WTC11 (cell line): Measurements from ENCODE around the gene TRIM59.

ENCODE experiments used
- AR ChIP-seq: fragments of 250-450 bp; sonication (Bioruptor Pico); IDR thresholded peaks from 2 replicates; pipeline ENCODE4 v1.9.0; 2021; ENCODE audit warnings: mild to moderate bottlenecking
- CTCF ChIP-seq: fragments of 200-600 bp; IDR thresholded peaks from 2 replicates; pipeline ENCODE4 v1.8.0; 2022; ENCODE audit warnings: antibody characterized with exemption
- FOXJ3 ChIP-seq: sonication (generic); formaldehyde crosslinking; IDR thresholded peaks from 2 replicates; pipeline ENCODE4 v1.9.0; 2021; ENCODE audit warnings: missing genetic modification reagents, mild to moderate bottlenecking, borderline replicate concordance
- FOXP4 ChIP-seq: sonication (generic); formaldehyde crosslinking; IDR thresholded peaks from 2 replicates; pipeline ENCODE4 v1.8.0; 2022; ENCODE audit warnings: mild to moderate bottlenecking, missing genetic modification reagents
- JUN ChIP-seq: sonication (generic); formaldehyde crosslinking; IDR thresholded peaks from 2 replicates; pipeline ENCODE4 v1.8.0; 2023; ENCODE audit warnings: mild to moderate bottlenecking, missing genetic modification reagents
- NR1H2 ChIP-seq: sonication (generic); formaldehyde crosslinking; IDR thresholded peaks from 2 replicates; pipeline ENCODE4 v1.9.0; 2021; ENCODE audit warnings: mild to moderate bottlenecking, moderate library complexity, missing genetic modification reagents
- SP1 ChIP-seq: sonication (generic); formaldehyde crosslinking; conservative IDR thresholded peaks from 2 replicates; pipeline ENCODE4 v1.8.1; 2022; ENCODE audit warnings: missing genetic modification reagents
- USF1 ChIP-seq: sonication (generic); formaldehyde crosslinking; IDR thresholded peaks from 2 replicates; pipeline ENCODE4 v1.8.0; 2022; ENCODE audit warnings: mild to moderate bottlenecking, missing genetic modification reagents
- ZNF232 ChIP-seq: sonication (generic); formaldehyde crosslinking; IDR thresholded peaks from 2 replicates; pipeline ENCODE4 v1.8.0; 2022; ENCODE audit warnings: mild to moderate bottlenecking, missing genetic modification reagents

GRCh38 chr3:160498202-160498601 lies 48.6 kb upstream of the TRIM59 start:
- no peak for TF ChIP-seq CTCF
- no peak for TF ChIP-seq FOXP4 (CRISPR knock-in tag)
- no peak for TF ChIP-seq SP1 (CRISPR knock-in tag)
- no peak for TF ChIP-seq ZNF232
- no peak for TF ChIP-seq JUN (CRISPR knock-in tag)
- TF ChIP-seq NR1H2 (CRISPR knock-in tag) = no peak
- no peak for TF ChIP-seq FOXJ3 (CRISPR knock-in tag)
- no peak for TF ChIP-seq AR (CRISPR knock-in tag)
- no peak for TF ChIP-seq USF1
